Esophagus squamous epithelium (tissue), 4 donors: ENCODE results near the gene LSP1.
A peak's percentile ranks its signal among the peaks of the same experiment; 100 is the strongest.

Source experiments
- CTCF ChIP-seq, 6 experiments: fragments of 450-650 bp in 4 of 6; fragments of 200-600 bp in 2 of 6; sonication (generic) in 2 of 6; IDR thresholded peaks; one replicate each; pipeline ENCODE4 v1.5.1; 2016 to 2019; ENCODE audit warnings: antibody characterized with exemption in 6 of 6, mild to moderate bottlenecking in 4 of 6, moderate library complexity in 4 of 6
- POLR2A ChIP-seq, 4 donors: fragments of 450-650 bp; IDR thresholded peaks; one replicate each; pipeline ENCODE4 v1.6.1; 2017; ENCODE audit warnings: antibody characterized with exemption in 4 of 4, mild to moderate bottlenecking in 4 of 4, moderate library complexity in 3 of 4

DNA sequence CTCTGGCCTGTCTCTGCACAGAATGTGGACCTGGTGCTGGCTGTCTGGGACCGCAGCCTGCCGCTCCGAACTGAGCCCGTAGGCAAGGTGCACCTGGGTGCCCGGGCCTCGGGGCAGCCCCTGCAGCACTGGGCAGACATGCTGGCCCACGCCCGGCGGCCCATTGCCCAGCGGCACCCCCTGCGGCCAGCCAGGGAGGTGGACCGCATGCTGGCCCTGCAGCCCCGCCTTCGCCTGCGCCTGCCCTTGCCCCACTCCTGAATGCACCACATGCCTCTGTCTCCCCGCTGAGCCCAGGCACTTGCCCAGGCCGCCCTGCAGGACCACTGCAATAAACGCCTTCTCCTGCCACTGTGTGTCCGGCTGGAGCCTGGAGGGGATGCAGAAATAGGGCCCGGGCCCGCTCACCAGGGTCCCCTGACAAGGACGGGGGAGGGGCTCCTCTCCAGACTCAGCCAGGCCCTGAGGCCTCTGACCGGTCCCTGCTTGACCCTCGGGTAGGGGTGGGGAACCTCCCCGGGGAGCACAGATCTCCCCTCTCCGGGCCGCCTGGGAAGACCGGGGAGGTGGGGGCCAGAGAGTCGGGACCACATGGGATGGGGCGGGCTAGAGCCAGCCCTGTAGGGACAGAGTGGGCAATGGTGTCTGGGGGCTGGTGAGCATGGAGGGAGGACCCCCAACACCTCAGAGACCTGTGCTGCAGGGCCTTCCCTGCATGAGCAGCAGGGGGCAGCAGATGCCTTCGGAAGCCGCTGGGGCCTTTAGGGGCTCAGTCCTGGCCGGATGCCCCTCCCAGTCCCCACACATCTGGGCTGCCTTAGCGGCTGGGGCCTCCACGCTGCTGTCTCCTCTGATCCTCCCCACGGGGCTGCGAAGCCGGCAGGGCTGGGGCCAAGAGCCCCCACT, 15.5 kb upstream of the LSP1 start:
- TF ChIP-seq CTCF (IDR thresholded peaks at IDR 0.05) (peak; percentile 77 to 89 (median 86)), POLR2A (IDR thresholded peaks at IDR 0.05) (no peak)
